ENCODE data around the gene CEP104. TPM values are rescaled to one million over a fixed set of nuclear protein-coding genes. Genes with fewer than 3 reads are reported as not detected.
A peak's percentile ranks its signal among the peaks of the same experiment; 100 is the strongest.

The CEP104 gene
- total and polyA plus RNA-seq, 9 of the 15 experiments (the other 6 are each of a cell fraction or from before 2014, with no cell fraction given), result 11.2 to 63.4 (median 42.6) TPM

DNA sequence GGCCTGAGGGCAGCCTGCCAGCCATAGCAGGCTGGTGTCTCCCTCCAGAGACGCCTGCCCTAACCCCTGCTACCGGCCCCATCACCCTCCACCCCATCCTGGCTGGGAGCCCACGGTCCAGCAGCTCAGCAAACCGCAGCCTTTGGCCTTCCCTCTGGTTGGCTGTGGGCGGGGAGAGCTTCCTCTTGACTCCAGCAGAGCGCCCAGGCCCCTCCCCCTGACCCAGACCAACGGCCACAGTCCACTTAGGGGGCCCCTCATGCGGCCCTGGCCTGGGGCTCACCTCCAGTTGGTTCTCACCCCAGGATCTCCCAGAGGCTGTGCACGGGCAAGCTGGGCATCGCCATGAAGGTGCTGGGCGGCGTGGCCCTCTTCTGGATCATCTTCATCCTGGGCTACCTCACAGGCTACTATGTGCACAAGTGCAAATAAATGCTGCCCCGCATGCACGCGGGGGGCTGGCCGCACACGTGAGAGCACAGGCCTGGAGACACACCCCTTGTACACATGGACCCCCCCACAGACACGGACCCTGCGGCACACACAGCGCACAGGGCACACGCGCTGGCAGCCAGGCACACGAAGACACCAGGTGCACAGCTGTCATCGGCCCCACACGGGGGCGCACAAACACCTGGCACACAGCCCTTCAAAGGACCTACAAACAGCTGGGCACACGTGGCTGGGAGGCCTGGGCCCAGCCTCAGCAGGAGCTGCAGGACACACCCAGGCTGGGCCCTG lies 81.4 kb downstream of the CEP104 start (continued):
- TF ChIP-seq ZNF232 (CRISPR knock-in tag; IDR thresholded peaks at IDR 0.05) (no peak), CBX8 (IDR thresholded peaks at IDR 0.05; ENCODE audit: borderline replicate concordance, extremely low read depth, low read depth, low read length, poor library complexity, severe bottlenecking) (no peak), TGIF2 (CRISPR knock-in tag; IDR thresholded peaks at IDR 0.05) (no peak), TAF9B (IDR thresholded peaks at IDR 0.05; ENCODE audit: partially characterized antibody) (no peak), RBM22 (IDR thresholded peaks at IDR 0.05; ENCODE audit: low read depth, low read length, poor library complexity, severe bottlenecking) (peak; percentile 88), MBD2 (IDR thresholded peaks at IDR 0.05; ENCODE audit: borderline replicate concordance, low read depth) (peak; percentile 48; the same call in 1 of the 2 replicates), RHOXF2B (CRISPR knock-in tag; conservative IDR thresholded peaks at IDR 0.05) (no peak), MECOM (CRISPR knock-in tag; IDR thresholded peaks at IDR 0.05) (peak; percentile 71; the same call in 1 of the 2 replicates), HMG20A (CRISPR knock-in tag; conservative IDR thresholded peaks at IDR 0.05) (no peak), SPI1 (IDR thresholded peaks at IDR 0.05; ENCODE audit: borderline replicate concordance, low read depth, low read length) (no peak), HDAC3 (IDR thresholded peaks at IDR 0.05; ENCODE audit: borderline replicate concordance, partially characterized antibody) (no peak), MEIS2 (IDR thresholded peaks at IDR 0.05; ENCODE audit: partially characterized antibody) (peak; percentile 25), HNRNPK (IDR thresholded peaks at IDR 0.05; ENCODE audit: low read depth, low read length, poor library complexity, severe bottlenecking) (peak; percentile 41), MAFK (IDR thresholded peaks at IDR 0.05; ENCODE audit: low read length) (no peak; the same call in 1 of the 2 replicates), TRIM24 (IDR thresholded peaks at IDR 0.05) (0 out of 4 replicates have a peak, but pooled peaks of 1 of the 2 experiments have one; percentile 52), RFX1 (IDR thresholded peaks at IDR 0.05) (no peak), TFAM (CRISPR knock-in tag; conservative IDR thresholded peaks at IDR 0.05) (no peak), NRF1 (conservative IDR thresholded peaks at IDR 0.05 in 1 of 2, IDR thresholded peaks at IDR 0.05 in 1 of 2) (peak in 1 of 2 experiments; percentile 42; a peak in 3 of 4 replicates), HINFP (tag; conservative IDR thresholded peaks at IDR 0.05; ENCODE audit: low read depth) (no peak), KDM2B (CRISPR knock-in tag; IDR thresholded peaks at IDR 0.05) (0 out of 2 replicates have a peak, but pooled peaks have one; percentile 75), ZKSCAN1 (IDR thresholded peaks at IDR 0.05; ENCODE audit: low read depth, low read length) (peak; percentile 22; the same call in 1 of the 2 replicates), ZNF696 (CRISPR knock-in tag; conservative IDR thresholded peaks at IDR 0.05) (no peak), MEF2D (tag; conservative IDR thresholded peaks at IDR 0.05; ENCODE audit: low read depth) (no peak), STAT5A (IDR thresholded peaks at IDR 0.05; ENCODE audit: borderline replicate concordance, low read length) (no peak), RUNX1 (IDR thresholded peaks at IDR 0.05; ENCODE audit: low read depth) (no peak), DNMT1 (IDR thresholded peaks at IDR 0.05) (no peak), EHMT2 (IDR thresholded peaks at IDR 0.05) (no peak)
